OCI-LY7 (cell line): Measurements from ENCODE around the gene UGT2B10. TPM values are rescaled to one million over a fixed set of nuclear protein-coding genes. Genes with fewer than 3 reads are reported as not detected.
"Not testable (repeated sequence)": the region's sequence is repeated elsewhere in the genome, so short reads cannot be mapped to it uniquely, and the experiment has no call there.

Experiments
- Bru-seq: library from RNA; stranded (reverse); fragments of 400-500 nt; gene quantifications from one replicate; lab custom pipeline; 2021; lab: Mats Ljungman, UMichigan
- BruChase-seq, 2 experiments: library from RNA; stranded (reverse); fragments of 400-500 nt; gene quantifications; one replicate each; lab custom pipeline; 2021; lab: Mats Ljungman, UMichigan
- BruUV-seq: library from RNA; stranded (reverse); fragments of 400-500 nt; replicated peaks from 2 replicates; lab custom pipeline; 2021; lab: Mats Ljungman, UMichigan
- CTCF ChIA-PET: fragments of 300-600 bp; sonication (Branson Sonifier 250); formaldehyde crosslinking; loops from one replicate; lab custom pipeline; 2022; ENCODE audit warnings: antibody characterized with exemption; ENCODE audit not compliant: unreplicated experiment; lab: Charles Lee
- POLR2A ChIA-PET: fragments of 300-600 bp; sonication (Branson Sonifier 250); formaldehyde crosslinking; loops from one replicate; lab custom pipeline; 2022; ENCODE audit warnings: antibody characterized with exemption; lab: Charles Lee
- DNase-seq: peaks from one replicate; pipeline ENCODE4 v3.0.0-alpha.2; 2015; ENCODE audit warnings: low spot score
- H2AFZ ChIP-seq: fragments of 200-600 bp; sonication (generic), shearing (Covaris generic); 2 replicates; pipeline ENCODE4 v1.6.1; 2014; ENCODE audit warnings: mild to moderate bottlenecking, antibody characterized with exemption, low read length, moderate library complexity
- H3K27ac ChIP-seq: fragments of 200-600 bp; sonication (generic); 2 replicates; pipeline ENCODE4 v1.5.1; 2014; ENCODE audit warnings: mixed run types, low read depth, mild to moderate bottlenecking, moderate library complexity, low read length, inconsistent platforms; ENCODE audit not compliant: poor library complexity, severe bottlenecking
- H3K36me3 ChIP-seq: fragments of 200-600 bp; sonication (generic); 2 replicates; pipeline ENCODE4 v1.6.1; 2014; ENCODE audit warnings: mild to moderate bottlenecking, antibody characterized with exemption, low read length, moderate library complexity, mixed read lengths; ENCODE audit not compliant: insufficient read depth
- H3K4me1 ChIP-seq: fragments of 200-600 bp; sonication (generic); 2 replicates; pipeline ENCODE4 v1.5.1; 2014; ENCODE audit warnings: mild to moderate bottlenecking, low read length; ENCODE audit not compliant: insufficient read depth, poor library complexity, severe bottlenecking
- H3K4me2 ChIP-seq: fragments of 200-600 bp; sonication (generic); 2 replicates; pipeline ENCODE4 v1.6.1; 2014; ENCODE audit warnings: mild to moderate bottlenecking, low read length
- H3K4me3 ChIP-seq: fragments of 200-600 bp; sonication (generic); 2 replicates; pipeline ENCODE4 v1.5.1; 2014; ENCODE audit warnings: mild to moderate bottlenecking, low read depth, low read length; ENCODE audit not compliant: poor library complexity, severe bottlenecking
- H3K79me2 ChIP-seq: fragments of 200-600 bp; sonication (generic); 2 replicates; pipeline ENCODE4 v1.6.1; 2016; ENCODE audit warnings: low read depth, mild to moderate bottlenecking, low read length, moderate library complexity, mixed read lengths; ENCODE audit not compliant: insufficient read depth
- H3K9me2 ChIP-seq: fragments of 200-600 bp; sonication (generic); 2 replicates; pipeline ENCODE4 v1.6.1; 2016; ENCODE audit warnings: mild to moderate bottlenecking, low read length, mixed read lengths; ENCODE audit not compliant: insufficient read depth
- H3K9me3 ChIP-seq: fragments of 200-600 bp; sonication (generic); 2 replicates; pipeline ENCODE4 v1.6.1; 2014; ENCODE audit warnings: mild to moderate bottlenecking, mixed run types, low read length, mixed read lengths
- H4K20me1 ChIP-seq: fragments of 200-600 bp; sonication (generic); 2 replicates; pipeline ENCODE4 v1.6.1; 2014; ENCODE audit warnings: mild to moderate bottlenecking, antibody characterized with exemption, low read length, moderate library complexity, mixed read lengths; ENCODE audit not compliant: insufficient read depth
- EZH2phosphoT487 ChIP-seq: fragments of 200-600 bp; sonication (generic); IDR thresholded peaks from 2 replicates; pipeline ENCODE4 v1.6.1; 2018; ENCODE audit warnings: low read depth, borderline replicate concordance, mild to moderate bottlenecking, mixed run types, antibody characterized with exemption, low read length, moderate library complexity, mixed read lengths
- intact Hi-C: fragments of 100-400 bp; cut with micrococcal nuclease; formaldehyde crosslinking; loops from one replicate; pipeline ENCODE4 v1.10.0; 2022; ENCODE audit not compliant: unreplicated experiment
- long read RNA-seq: library from polyadenylated mRNA; stranded (forward); transcript quantifications from one replicate; pipeline ENCODE4 v2.0.0, GENCODE V29; 2022
- total RNA-seq, 2 experiments: library from RNA; depleted of rRNA in 1 of 2; stranded (reverse); fragments of >200 nt in 1 of 2; shearing (Covaris generic) in 1 of 2; gene quantifications; 2 replicates each; pipeline ENCODE4 v1.2.3, GENCODE V29; 2014 to 2022
- TF ChIP-seq, protein P1 (sequence below): fragments of 200-600 bp; sonication (generic); conservative IDR thresholded peaks from 2 replicates; pipeline ENCODE4 v1.5.1; 2014; ENCODE audit warnings: mild to moderate bottlenecking, antibody characterized with exemption, low read length, moderate library complexity, mixed read lengths

The UGT2B10 gene
- total RNA-seq (2014; rRNA removed; shearing (Covaris generic)), result not detected in 2 replicates
- not detected in 2 replicates for total RNA-seq (2022)
- Bru-seq, nascent RNA, result not detected
- BruChase-seq, experiment 1, labeled RNA remaining after a 6-hour chase, result not detected
- BruChase-seq, experiment 2, labeled RNA remaining after a 2-hour chase, result not detected
- long read RNA-seq, result 0 reads

DNA sequence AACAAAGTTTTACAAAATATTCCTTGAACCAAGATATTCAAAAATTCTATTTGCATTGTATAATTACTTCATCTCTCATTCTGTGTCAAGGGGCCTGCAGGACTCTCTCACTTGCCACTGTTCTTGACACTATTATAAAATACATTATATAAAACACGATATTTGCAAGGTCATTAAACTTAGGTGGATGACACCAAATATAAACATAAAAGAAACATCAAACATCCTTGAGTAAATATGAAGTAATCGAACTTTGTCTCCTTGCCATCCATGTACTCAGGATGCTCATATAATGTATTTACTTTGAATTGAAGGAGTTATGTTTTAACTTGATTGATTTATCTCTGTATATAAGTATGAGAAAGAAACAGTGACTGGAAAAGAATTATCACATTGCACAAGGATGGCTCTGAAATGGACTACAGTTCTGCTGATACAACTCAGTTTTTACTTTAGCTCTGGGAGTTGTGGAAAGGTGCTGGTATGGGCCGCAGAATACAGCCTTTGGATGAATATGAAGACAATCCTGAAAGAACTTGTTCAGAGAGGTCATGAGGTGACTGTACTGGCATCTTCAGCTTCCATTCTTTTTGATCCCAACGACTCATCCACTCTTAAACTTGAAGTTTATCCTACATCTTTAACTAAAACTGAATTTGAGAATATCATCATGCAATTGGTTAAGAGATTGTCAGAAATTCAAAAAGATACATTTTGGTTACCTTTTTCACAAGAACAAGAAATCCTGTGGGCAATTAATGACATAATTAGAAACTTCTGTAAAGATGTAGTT is at the start of gene UGT2B10:
Gene UGT2B10, plus strand, starts transcription at position 378 of the 793 bp plus-strand sequence. Its CDS starts 26 bp downstream, at position 404.
- H3K4me1 ChIP-seq, H3K9me3 ChIP-seq, H4K20me1 ChIP-seq, H3K36me3 ChIP-seq, H2AFZ ChIP-seq, H3K4me2 ChIP-seq, BruUV-seq, CTCF ChIA-PET, intact Hi-C loops, H3K27ac ChIP-seq, POLR2A ChIA-PET, DNase-seq, H3K79me2 ChIP-seq, H3K4me3 ChIP-seq, H3K9me2 ChIP-seq: not testable (repeated sequence)

DNA sequence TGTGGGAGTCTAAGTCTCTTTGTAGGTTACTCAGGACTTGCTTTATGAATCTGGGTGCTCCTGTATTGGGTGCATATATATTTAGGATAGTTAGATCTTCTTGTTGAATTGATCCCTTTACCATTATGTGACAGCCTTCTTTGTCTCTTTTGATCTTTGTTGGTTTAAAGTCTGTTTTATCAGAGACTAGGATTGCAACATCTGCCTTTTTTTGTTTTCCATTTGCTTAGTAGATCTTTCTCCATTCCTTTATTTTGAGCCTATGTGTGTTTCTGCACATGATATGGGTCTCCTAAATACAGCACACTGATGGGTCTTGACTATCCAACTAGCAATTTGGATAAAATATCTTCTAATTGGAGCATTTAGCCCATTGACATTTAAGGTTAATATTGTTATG is 44.0 kb upstream of the UGT2B10 start:
- POLR2A ChIA-PET, H3K4me3 ChIP-seq, H3K9me2 ChIP-seq, BruUV-seq, H3K79me2 ChIP-seq, H3K9me3 ChIP-seq, CTCF ChIA-PET, H4K20me1 ChIP-seq, H2AFZ ChIP-seq, H3K4me2 ChIP-seq, DNase-seq, intact Hi-C loops, H3K4me1 ChIP-seq, H3K27ac ChIP-seq, H3K36me3 ChIP-seq: not testable (repeated sequence)

DNA sequence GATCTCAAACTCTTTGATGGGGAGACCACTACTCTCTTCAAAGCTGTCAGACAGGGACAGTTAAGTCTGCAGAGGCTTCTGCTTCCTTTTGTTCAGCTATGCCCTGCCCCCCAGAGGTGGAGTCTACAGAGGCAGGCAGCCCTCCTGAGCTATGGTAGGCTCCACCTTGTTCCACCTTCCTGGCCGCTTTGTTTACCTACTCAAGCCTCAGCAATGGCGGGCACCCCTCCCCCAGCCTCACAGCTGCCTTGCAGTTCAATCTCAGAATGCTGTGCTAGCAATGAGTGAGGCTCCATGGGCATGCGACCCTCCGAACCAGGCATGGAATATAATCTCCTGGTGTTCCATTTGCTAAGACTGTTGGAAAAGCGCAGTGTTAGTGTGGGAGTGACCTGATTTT is 42.1 kb upstream of the UGT2B10 start:
- H3K4me2 ChIP-seq, result no peak overlapping the region
- intact Hi-C loops, result no loop called here
- no peaks in the 10 kb centered on the region for H3K9me3 ChIP-seq
- H3K79me2 ChIP-seq, result no peaks in the 10 kb centered on the region
- H3K27ac ChIP-seq, result no peak overlapping the region
- no peaks in the 10 kb centered on the region for H3K4me1 ChIP-seq
- no peak for TF ChIP-seq EZH2phosphoT487
- TF ChIP-seq, protein P1, sequence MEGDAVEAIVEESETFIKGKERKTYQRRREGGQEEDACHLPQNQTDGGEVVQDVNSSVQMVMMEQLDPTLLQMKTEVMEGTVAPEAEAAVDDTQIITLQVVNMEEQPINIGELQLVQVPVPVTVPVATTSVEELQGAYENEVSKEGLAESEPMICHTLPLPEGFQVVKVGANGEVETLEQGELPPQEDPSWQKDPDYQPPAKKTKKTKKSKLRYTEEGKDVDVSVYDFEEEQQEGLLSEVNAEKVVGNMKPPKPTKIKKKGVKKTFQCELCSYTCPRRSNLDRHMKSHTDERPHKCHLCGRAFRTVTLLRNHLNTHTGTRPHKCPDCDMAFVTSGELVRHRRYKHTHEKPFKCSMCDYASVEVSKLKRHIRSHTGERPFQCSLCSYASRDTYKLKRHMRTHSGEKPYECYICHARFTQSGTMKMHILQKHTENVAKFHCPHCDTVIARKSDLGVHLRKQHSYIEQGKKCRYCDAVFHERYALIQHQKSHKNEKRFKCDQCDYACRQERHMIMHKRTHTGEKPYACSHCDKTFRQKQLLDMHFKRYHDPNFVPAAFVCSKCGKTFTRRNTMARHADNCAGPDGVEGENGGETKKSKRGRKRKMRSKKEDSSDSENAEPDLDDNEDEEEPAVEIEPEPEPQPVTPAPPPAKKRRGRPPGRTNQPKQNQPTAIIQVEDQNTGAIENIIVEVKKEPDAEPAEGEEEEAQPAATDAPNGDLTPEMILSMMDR, result no peak
- no TSS peak for BruUV-seq
- H3K36me3 ChIP-seq, result no peaks in the 10 kb centered on the region
- no peak overlapping the region for H2AFZ ChIP-seq
- POLR2A ChIA-PET, result no interaction called here
- no peak for DNase-seq
- CTCF ChIA-PET, result no interaction called here
- H3K9me2 ChIP-seq, result no peaks in the 10 kb centered on the region
- H3K4me3 ChIP-seq, result no peak overlapping the region
- no peaks in the 10 kb centered on the region for H4K20me1 ChIP-seq
